ENCODE measurements around the gene SPAG9. TPM values are rescaled to one million over a fixed set of nuclear protein-coding genes. Genes with fewer than 3 reads are reported as not detected.

SPAG9 gene
- total RNA-seq, 1 donor from 2014 or later = 55.4 TPM

DNA sequence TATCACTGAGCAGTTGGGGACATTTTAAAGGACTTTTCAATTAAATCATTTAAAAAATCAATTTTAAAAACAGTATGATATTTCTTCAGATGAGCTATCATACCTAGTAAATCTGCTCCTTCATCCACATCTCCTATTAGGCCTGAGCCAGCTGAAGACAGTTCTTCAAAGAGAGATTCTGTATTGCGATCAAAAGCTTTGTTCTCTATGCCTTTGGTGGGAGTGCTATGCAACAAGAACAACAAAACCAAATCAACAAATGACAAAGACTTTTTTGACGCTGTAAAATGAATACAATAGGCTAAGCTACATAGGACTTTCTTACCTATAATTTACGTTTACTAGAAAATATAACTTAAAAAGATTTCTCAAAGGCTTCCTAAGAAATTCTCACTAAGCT lies 106.5 kb downstream of the SPAG9 start:
- TF ChIP-seq, protein P1, sequence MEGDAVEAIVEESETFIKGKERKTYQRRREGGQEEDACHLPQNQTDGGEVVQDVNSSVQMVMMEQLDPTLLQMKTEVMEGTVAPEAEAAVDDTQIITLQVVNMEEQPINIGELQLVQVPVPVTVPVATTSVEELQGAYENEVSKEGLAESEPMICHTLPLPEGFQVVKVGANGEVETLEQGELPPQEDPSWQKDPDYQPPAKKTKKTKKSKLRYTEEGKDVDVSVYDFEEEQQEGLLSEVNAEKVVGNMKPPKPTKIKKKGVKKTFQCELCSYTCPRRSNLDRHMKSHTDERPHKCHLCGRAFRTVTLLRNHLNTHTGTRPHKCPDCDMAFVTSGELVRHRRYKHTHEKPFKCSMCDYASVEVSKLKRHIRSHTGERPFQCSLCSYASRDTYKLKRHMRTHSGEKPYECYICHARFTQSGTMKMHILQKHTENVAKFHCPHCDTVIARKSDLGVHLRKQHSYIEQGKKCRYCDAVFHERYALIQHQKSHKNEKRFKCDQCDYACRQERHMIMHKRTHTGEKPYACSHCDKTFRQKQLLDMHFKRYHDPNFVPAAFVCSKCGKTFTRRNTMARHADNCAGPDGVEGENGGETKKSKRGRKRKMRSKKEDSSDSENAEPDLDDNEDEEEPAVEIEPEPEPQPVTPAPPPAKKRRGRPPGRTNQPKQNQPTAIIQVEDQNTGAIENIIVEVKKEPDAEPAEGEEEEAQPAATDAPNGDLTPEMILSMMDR (IDR thresholded peaks at IDR 0.05; ENCODE audit: unreplicated experiment) = no peak
- no peak for DNase-seq (ENCODE audit: low spot score, unreplicated experiment)
- peaks cover 3% of the 10 kb centered on the region for H3K4me1 Mint-ChIP-seq (ENCODE audit: low read depth)
- no peak overlapping the region for H3K27ac Mint-ChIP-seq
- no peaks in the 10 kb centered on the region for H3K27me3 Mint-ChIP-seq
- no peaks in the 10 kb centered on the region for H3K9me3 Mint-ChIP-seq (ENCODE audit: low read depth)
- H3K4me3 Mint-ChIP-seq (ENCODE audit: low read depth) = no peak overlapping the region
- peaks cover 4% of the 10 kb centered on the region for H3K36me3 Mint-ChIP-seq (ENCODE audit: insufficient read depth)

DNA sequence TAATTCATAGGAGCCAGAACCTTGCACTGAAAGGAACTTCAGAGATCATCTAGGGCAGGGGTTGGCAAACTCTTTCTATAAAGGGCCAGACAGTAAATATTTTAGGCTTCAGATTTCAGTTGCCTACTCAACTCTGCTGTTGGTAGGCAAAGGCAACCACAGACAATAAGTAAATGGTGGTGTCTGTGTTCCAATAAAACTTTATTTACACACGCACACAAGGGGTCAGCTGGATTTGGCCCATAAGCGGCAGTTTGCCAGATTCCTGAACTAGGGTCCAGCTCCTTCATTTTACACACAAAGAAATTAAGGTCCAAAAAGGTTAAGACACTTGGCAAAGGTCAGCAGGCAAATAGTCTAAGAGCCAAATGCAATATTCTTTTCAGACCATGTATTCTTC lies 107.3 kb downstream of the SPAG9 start:
- TF ChIP-seq, protein P1 (IDR thresholded peaks at IDR 0.05; ENCODE audit: unreplicated experiment) = no peak
- Mint-ChIP-seq H3K36me3 (ENCODE audit: insufficient read depth) (peaks cover 4% of the 10 kb centered on the region), H3K4me3 (ENCODE audit: low read depth) (no peak overlapping the region), H3K27ac (no peak overlapping the region), H3K9me3 (ENCODE audit: low read depth) (no peaks in the 10 kb centered on the region), H3K4me1 (ENCODE audit: low read depth) (peaks cover 7% of the 10 kb centered on the region), H3K27me3 (no peaks in the 10 kb centered on the region)
- DNase-seq (ENCODE audit: low spot score, unreplicated experiment) = no peak

DNA sequence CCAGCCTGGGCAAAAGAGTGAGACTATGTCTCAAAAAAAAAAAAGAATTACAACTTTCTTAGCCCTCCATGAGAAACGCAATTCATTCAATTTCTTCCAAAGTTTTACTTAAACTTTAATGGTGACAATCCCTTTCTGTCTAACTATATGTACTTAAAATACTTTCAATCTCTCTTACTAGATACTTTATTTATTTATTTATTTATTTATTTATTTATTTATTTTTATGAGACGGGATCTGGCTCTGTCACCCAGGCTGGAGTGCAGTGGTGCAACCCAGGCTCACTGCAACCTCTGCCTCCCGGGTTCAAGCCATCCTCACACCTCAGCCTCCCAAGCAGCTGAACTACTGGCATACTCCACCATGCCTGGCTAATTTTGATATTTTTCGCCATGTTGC lies 108.1 kb downstream of the SPAG9 start:
- Mint-ChIP-seq H3K36me3 (ENCODE audit: insufficient read depth) (peaks cover 4% of the 10 kb centered on the region), H3K27me3 (no peaks in the 10 kb centered on the region), H3K4me3 (ENCODE audit: low read depth) (no peak overlapping the region), H3K4me1 (ENCODE audit: low read depth) (peaks cover 7% of the 10 kb centered on the region), H3K27ac (no peak overlapping the region), H3K9me3 (ENCODE audit: low read depth) (no peaks in the 10 kb centered on the region)
- TF ChIP-seq, protein P1 (IDR thresholded peaks at IDR 0.05; ENCODE audit: unreplicated experiment) = no peak
- DNase-seq (ENCODE audit: low spot score, unreplicated experiment) = no peak

GRCh38 chr17:51010173-51010675 lies 110.4 kb downstream of the SPAG9 start:
- Mint-ChIP-seq H3K36me3 (ENCODE audit: insufficient read depth) (peaks cover 8% of the 10 kb centered on the region), H3K27me3 (no peaks in the 10 kb centered on the region), H3K4me1 (ENCODE audit: low read depth) (peaks cover 7% of the 10 kb centered on the region), H3K27ac (no peak overlapping the region), H3K4me3 (ENCODE audit: low read depth) (no peak overlapping the region), H3K9me3 (ENCODE audit: low read depth) (no peaks in the 10 kb centered on the region)
- TF ChIP-seq, protein P1 (IDR thresholded peaks at IDR 0.05; ENCODE audit: unreplicated experiment) = no peak
- DNase-seq (ENCODE audit: low spot score, unreplicated experiment) = no peak

DNA sequence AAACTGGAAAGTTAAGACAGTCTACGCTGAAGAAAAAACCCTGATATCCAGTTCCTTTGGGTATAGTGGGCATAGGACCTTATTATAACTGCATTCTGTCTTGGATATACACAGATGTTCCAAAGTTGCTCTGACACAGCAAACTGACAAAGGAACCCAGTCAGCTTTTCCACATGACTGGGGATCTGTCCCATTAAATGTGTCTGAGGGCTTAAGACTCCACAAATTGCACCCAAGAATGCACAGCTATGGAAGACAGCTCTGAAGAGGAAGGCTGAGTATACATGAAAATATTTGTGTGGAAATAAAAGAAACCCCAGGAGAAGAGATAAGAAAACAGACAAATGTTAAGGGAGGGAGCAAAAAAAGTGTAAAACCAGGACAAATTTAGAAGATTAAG lies 114.1 kb downstream of the SPAG9 start:
- H3K4me3 Mint-ChIP-seq (ENCODE audit: low read depth) = no peak overlapping the region
- no peaks in the 10 kb centered on the region for H3K9me3 Mint-ChIP-seq (ENCODE audit: low read depth)
- H3K27ac Mint-ChIP-seq = no peak overlapping the region
- H3K36me3 Mint-ChIP-seq (ENCODE audit: insufficient read depth) = peaks cover 12% of the 10 kb centered on the region
- no peak for DNase-seq (ENCODE audit: low spot score, unreplicated experiment)
- peaks cover 7% of the 10 kb centered on the region for H3K4me1 Mint-ChIP-seq (ENCODE audit: low read depth)
- TF ChIP-seq, protein P1 (IDR thresholded peaks at IDR 0.05; ENCODE audit: unreplicated experiment) = no peak
- no peaks in the 10 kb centered on the region for H3K27me3 Mint-ChIP-seq
